GM18526 (cell line): ENCODE measurements around the gene TM9SF2.
A peak's percentile ranks its signal among the peaks of the same experiment; 100 is the strongest.

ENCODE experiments used
- POLR2A ChIP-seq: IDR thresholded peaks from 3 replicates; pipeline ENCODE4 v1.6.1; 2011; ENCODE audit not compliant: insufficient read length; ENCODE audit errors: extremely low read depth

Gene TM9SF2

DNA sequence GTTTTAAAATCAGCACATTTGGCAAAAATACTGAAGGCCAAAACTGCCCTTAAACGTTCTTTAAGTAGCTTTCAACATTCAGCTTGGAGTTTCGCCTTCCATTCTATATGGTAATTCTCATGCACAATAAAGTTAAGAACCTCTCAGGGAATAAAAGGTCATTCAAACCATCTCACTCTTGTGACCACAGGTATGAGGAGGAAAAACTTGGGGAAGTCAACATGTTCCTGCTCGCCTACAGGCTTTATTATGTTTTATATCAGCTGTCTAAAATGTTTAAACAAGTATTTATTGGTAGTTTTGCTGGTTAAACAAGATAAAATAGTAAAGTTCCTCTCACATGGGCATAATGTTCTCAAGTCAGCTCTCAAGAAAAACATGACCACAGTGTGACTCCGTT lies 19.9 kb upstream of the TM9SF2 start:
- no peak for TF ChIP-seq POLR2A

GRCh38 chr13:99484473-99484872 lies 16.8 kb upstream of the TM9SF2 start:
- TF ChIP-seq POLR2A = no peak

DNA sequence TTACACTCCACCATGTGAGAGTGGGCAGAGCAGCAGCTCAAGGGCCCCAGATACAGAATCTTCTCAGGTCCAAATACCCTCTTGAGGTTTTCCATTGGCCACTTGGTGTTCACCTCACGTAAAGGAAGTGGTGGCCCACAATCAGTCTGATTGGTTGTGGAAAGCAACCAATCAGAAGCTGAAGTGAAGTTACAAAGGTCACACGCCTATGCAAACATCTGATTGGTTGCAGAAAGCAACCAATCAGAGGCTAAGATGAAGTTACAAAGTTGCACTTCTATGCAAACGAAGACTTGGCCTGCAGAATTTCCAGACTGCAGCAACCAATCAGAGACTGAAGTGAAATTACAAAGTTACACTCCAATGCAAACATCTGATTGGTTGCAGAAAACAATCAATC lies 14.3 kb upstream of the TM9SF2 start:
- no peak for TF ChIP-seq POLR2A

DNA sequence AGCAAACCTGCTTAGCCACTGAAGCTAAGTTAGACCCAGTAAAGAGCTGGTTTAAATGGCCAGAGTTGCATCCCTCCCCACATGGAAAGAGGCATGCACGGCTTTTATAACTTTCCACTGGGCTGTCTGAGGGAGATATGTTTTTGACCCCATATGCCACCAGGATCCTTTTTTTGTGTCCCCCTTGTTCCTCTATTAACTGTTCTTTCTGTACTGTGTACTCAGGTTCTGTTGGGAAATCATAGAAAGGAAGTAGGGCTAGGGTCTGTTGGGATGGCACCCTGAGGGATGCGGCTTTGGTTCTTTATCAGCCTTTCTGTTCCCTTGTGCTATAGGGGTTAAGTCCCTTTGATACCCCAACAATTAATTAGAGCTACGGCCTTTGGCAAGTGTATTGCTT lies 12.2 kb upstream of the TM9SF2 start:
- no peak for TF ChIP-seq POLR2A

DNA sequence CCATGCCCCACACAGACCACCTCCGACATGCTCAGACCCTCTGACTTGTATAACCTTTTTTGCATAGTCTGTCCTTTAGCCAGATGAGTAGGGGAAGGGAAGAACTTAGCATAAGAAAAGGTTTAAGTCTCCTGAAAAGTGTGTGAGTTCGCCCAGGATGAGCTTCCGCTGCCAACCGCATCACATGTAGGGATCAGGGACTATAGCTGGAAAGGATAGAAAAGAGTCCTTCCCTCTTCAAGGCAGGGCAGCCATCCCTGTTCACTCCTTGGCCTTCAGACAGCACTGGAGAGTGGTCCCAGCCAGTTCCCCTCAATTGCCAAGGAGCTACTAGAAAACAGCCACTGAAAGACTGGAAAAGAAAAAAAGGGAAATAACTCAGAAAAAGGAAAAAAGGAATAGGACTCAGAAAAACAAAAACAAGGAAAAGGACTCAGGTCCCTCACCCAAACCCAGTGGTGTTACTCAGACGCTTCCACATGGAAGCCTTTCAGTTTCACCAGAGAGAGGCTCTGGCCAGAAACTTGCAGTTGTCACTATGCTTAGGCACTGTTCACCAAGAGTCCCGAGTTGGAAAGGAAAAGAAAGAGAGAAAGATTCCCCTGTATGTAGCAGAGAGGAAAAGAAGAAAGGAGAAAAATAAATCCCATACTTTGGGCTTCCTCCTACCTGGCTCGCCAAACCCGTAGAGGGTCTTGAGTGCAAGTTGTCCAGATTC lies 5.6 kb upstream of the TM9SF2 start:
- no peak for TF ChIP-seq POLR2A

GRCh38 chr13:99496184-99497142 lies 4.8 kb upstream of the TM9SF2 start:
- no peak for TF ChIP-seq POLR2A

GRCh38 chr13:99498171-99499161 lies 2.8 kb upstream of the TM9SF2 start:
- TF ChIP-seq POLR2A = peak; percentile 62

GRCh38 chr13:99500839-99501183 lies 461 bp upstream of the TM9SF2 start:
- TF ChIP-seq POLR2A = no peak

GRCh38 chr13:99501848-99502301 lies 603 bp downstream of the TM9SF2 start:
- no peak for TF ChIP-seq POLR2A

- TF ChIP-seq POLR2A = no peak
Measured at GRCh38 chr13:99505814-99506269, 4.6 kb downstream of the TM9SF2 start.

DNA sequence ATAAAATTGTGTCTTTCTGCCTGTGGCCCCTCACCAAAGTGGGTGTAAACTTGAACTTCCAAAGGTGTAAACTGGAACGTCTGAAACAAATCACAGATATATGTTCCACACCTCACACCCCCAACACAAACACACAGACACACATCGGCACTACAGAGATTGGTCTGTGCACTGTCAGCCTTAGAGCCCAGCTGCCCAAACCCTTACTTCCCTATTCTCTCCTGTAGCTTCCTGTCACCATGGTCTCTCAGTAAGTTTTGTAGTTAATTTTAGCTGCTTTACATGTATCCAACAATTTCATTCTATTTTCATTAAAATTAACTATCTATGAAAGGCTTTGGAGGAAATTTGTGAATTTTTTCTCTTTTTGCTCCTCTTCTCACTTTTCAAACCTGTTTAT lies 5.4 kb downstream of the TM9SF2 start:
- no peak for TF ChIP-seq POLR2A

GRCh38 chr13:99507054-99507453 lies 5.8 kb downstream of the TM9SF2 start:
- TF ChIP-seq POLR2A = no peak

DNA sequence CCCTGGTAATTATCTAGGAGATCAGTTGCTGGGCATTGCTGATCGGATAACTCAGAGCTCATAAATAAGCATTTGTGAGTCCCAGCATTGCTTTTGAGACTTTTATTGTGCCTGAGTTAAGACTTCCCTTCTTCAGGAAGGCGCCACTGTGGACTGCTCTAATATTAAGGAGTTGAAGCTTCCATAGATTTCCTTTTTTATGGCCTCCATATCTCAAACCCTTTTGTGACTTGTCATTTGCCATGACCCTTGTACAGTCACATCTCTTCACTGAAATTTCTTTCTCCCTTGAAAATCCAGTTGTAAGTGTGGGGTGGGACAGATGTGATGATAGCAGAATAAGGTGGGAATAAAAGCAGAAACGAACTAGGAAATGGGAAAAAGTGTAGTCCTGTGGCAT lies 6.3 kb downstream of the TM9SF2 start:
- TF ChIP-seq POLR2A = no peak

DNA sequence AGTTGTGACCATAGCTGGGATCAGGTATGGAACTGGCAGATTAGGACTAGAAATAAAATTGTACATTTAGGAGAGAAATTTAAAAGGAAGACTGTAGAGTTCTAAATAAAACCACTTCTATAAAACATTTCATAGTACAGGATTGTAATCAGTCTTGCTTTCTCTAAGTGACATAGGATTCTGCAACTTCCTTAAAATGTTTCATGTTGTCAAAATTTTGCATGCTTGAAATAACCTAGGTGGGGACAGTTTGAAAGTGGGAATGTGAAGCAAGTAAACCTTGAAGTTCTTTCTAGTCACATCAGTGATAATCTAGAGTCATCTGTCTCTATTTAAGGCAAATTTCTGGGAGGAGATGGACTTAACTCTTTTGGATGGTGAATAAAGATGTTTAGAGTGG lies 6.7 kb downstream of the TM9SF2 start:
- TF ChIP-seq POLR2A = no peak

DNA sequence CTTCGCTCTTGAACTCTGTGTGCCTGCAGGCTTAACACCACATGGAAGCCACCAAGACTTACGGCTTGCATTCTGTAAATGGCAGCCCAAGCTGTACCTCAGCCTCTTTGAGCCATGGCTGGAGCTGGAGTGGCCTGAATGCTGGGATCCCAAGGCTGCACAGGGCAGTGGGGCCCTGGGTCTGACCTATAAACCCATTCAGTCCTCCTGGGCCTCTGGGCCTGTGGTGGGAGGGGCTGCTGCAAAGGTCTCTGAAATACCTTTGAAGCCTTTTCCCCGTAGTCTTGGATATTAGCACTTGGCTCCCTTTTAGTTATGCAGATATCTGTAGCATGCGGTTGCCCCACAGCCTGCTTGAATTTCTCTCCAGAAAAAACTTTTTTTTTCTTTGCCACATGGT lies 8.2 kb downstream of the TM9SF2 start:
- TF ChIP-seq POLR2A = no peak

DNA sequence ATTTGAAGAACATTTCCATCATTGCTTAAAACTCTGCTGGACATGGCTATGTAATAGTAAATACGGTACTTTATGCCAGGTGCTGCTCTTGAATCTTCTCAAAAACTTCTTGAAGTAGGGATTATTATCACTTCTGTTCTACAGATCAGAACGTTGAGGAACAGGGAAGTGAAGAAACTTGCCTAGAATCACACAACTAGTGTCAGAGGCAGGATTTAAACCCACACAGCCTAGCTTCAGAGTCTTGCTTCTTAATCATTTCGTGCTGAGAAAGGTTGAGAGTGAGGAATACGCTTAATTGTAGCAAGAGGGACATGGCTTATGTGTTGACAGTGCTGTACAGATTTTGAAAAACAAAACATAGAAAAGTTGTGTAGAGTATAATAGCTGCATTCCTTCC lies 13.5 kb downstream of the TM9SF2 start:
- TF ChIP-seq POLR2A = no peak
